ENCODE data around the gene FCHO1. TPM values are rescaled to one million over a fixed set of nuclear protein-coding genes. Genes with fewer than 3 reads are reported as not detected.

Gene FCHO1
- polyA plus RNA-seq, 1 donor (not counting 4 experiments of a cell fraction or from before 2014, with no cell fraction given), result 0.14 TPM

DNA sequence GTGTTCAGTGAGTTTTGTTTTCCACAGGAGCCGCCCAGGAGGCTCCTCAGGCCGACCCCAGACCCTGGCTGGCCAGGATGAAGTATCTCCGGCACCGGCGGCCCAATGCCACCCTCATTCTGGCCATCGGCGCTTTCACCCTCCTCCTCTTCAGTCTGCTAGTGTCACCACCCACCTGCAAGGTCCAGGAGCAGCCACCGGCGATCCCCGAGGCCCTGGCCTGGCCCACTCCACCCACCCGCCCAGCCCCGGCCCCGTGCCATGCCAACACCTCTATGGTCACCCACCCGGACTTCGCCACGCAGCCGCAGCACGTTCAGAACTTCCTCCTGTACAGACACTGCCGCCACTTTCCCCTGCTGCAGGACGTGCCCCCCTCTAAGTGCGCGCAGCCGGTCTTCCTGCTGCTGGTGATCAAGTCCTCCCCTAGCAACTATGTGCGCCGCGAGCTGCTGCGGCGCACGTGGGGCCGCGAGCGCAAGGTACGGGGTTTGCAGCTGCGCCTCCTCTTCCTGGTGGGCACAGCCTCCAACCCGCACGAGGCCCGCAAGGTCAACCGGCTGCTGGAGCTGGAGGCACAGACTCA is 56.5 kb downstream of the FCHO1 start:
- DNase-seq (ENCODE audit: low read depth, low spot score) (no peak), FAIRE-seq (no peak)
- no peak for TF ChIP-seq EZH2 (IDR thresholded peaks at IDR 0.05; ENCODE audit: low read length)
- TF ChIP-seq, protein P1, sequence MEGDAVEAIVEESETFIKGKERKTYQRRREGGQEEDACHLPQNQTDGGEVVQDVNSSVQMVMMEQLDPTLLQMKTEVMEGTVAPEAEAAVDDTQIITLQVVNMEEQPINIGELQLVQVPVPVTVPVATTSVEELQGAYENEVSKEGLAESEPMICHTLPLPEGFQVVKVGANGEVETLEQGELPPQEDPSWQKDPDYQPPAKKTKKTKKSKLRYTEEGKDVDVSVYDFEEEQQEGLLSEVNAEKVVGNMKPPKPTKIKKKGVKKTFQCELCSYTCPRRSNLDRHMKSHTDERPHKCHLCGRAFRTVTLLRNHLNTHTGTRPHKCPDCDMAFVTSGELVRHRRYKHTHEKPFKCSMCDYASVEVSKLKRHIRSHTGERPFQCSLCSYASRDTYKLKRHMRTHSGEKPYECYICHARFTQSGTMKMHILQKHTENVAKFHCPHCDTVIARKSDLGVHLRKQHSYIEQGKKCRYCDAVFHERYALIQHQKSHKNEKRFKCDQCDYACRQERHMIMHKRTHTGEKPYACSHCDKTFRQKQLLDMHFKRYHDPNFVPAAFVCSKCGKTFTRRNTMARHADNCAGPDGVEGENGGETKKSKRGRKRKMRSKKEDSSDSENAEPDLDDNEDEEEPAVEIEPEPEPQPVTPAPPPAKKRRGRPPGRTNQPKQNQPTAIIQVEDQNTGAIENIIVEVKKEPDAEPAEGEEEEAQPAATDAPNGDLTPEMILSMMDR (optimal IDR thresholded peaks at IDR 0.05 in 1 of 3, IDR thresholded peaks at IDR 0.05 in 1 of 3, conservative IDR thresholded peaks at IDR 0.05 in 1 of 3; ENCODE audit: extremely low read depth in 1 of 3, insufficient read depth in 2 of 3, low read length in 3 of 3), result no peak
- Histone ChIP-seq H3K4me2 (ENCODE audit: control insufficient read depth, extremely low read depth, insufficient read depth, low read depth, low read length) (no peak overlapping the region), H3K27me3 (ENCODE audit: control insufficient read depth, extremely low read depth, insufficient read depth, low read length) (no peaks in the 10 kb centered on the region), H4K20me1 (ENCODE audit: control insufficient read depth, extremely low read depth, insufficient read depth, low read length) (no peaks in the 10 kb centered on the region), H2AFZ (ENCODE audit: control insufficient read depth, low read length) (no peak overlapping the region), H3K9me1 (ENCODE audit: control insufficient read depth, extremely low read depth, insufficient read depth, low read length) (no peaks in the 10 kb centered on the region), H3K36me3 (ENCODE audit: control insufficient read depth in 2 of 2, extremely low read depth in 1 of 2, insufficient read depth in 2 of 2, low read length in 2 of 2) (peaks cover 0 to 3% of the 10 kb centered on the region in 2 experiments), H3K4me3 (ENCODE audit: control insufficient read depth in 2 of 3, extremely low read depth in 1 of 3, insufficient read depth in 2 of 3, low read depth in 1 of 3, low read length in 3 of 3) (no peak overlapping the region), H3K79me2 (ENCODE audit: control insufficient read depth, insufficient read depth, low read length) (no peaks in the 10 kb centered on the region), H3K27ac (ENCODE audit: control insufficient read depth, insufficient read depth, low read length) (no peak overlapping the region), H3K9me3 (ENCODE audit: control insufficient read depth, low read depth, low read length) (no peaks in the 10 kb centered on the region), H3K4me1 (ENCODE audit: control insufficient read depth, extremely low read depth, insufficient read depth, low read length) (no peaks in the 10 kb centered on the region), H3K9ac (ENCODE audit: control insufficient read depth, extremely low read depth, insufficient read depth, low read length) (no peak overlapping the region)
- dilution Hi-C loops (cut with MboI; ENCODE audit: extremely low pct_ligation_motif_present, low sequenced_read_pairs), result no loop called here

DNA sequence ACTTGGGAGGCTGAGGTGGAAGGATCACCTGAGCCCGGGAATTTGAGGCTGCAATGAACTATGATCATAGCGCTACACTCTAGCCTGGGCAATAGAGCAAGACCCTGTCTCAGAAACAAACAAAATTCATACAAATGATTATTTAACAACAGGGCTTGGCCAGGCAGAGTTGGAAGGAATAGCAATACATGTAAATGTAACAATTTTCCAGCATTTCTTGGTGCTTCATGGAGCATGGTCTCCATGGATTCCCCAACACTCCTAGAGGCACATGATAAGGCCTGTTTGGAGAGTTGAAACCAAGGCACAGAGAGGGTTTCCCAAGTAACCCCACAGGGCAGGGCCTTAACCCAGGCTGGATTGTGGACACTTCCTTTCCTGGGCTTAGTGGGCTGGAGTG is 59.8 kb downstream of the FCHO1 start:
- H3K27me3 ChIP-seq (ENCODE audit: control insufficient read depth, extremely low read depth, insufficient read depth, low read length), result no peaks in the 10 kb centered on the region
- no peaks in the 10 kb centered on the region for H3K79me2 ChIP-seq (ENCODE audit: control insufficient read depth, insufficient read depth, low read length)
- no peaks in the 10 kb centered on the region for H3K9me3 ChIP-seq (ENCODE audit: control insufficient read depth, low read depth, low read length)
- no peaks in the 10 kb centered on the region for H3K9me1 ChIP-seq (ENCODE audit: control insufficient read depth, extremely low read depth, insufficient read depth, low read length)
- dilution Hi-C loops (cut with MboI; ENCODE audit: extremely low pct_ligation_motif_present, low sequenced_read_pairs), result no loop called here
- no peak overlapping the region for H3K4me3 ChIP-seq (ENCODE audit: control insufficient read depth in 2 of 3, extremely low read depth in 1 of 3, insufficient read depth in 2 of 3, low read depth in 1 of 3, low read length in 3 of 3)
- H4K20me1 ChIP-seq (ENCODE audit: control insufficient read depth, extremely low read depth, insufficient read depth, low read length), result no peaks in the 10 kb centered on the region
- FAIRE-seq, result no peak
- no peak overlapping the region for H3K27ac ChIP-seq (ENCODE audit: control insufficient read depth, insufficient read depth, low read length)
- no peak overlapping the region for H2AFZ ChIP-seq (ENCODE audit: control insufficient read depth, low read length)
- H3K4me2 ChIP-seq (ENCODE audit: control insufficient read depth, extremely low read depth, insufficient read depth, low read depth, low read length), result no peak overlapping the region
- peaks cover 0 to 3% of the 10 kb centered on the region in 2 experiments for H3K36me3 ChIP-seq (ENCODE audit: control insufficient read depth in 2 of 2, extremely low read depth in 1 of 2, insufficient read depth in 2 of 2, low read length in 2 of 2)
- no peaks in the 10 kb centered on the region for H3K4me1 ChIP-seq (ENCODE audit: control insufficient read depth, extremely low read depth, insufficient read depth, low read length)
- no peak for TF ChIP-seq EZH2 (IDR thresholded peaks at IDR 0.05; ENCODE audit: low read length)
- TF ChIP-seq, protein P1 (optimal IDR thresholded peaks at IDR 0.05 in 1 of 3, IDR thresholded peaks at IDR 0.05 in 1 of 3, conservative IDR thresholded peaks at IDR 0.05 in 1 of 3; ENCODE audit: extremely low read depth in 1 of 3, insufficient read depth in 2 of 3, low read length in 3 of 3), result no peak
- DNase-seq (ENCODE audit: low read depth, low spot score), result no peak
- no peak overlapping the region for H3K9ac ChIP-seq (ENCODE audit: control insufficient read depth, extremely low read depth, insufficient read depth, low read length)

All from keratinocyte (primary cell).